NCI-H526 (cell line): ENCODE results near the gene PANK4.
"Not testable (repeated sequence)": the region's sequence is repeated elsewhere in the genome, so short reads cannot be mapped to it uniquely, and the experiment has no call there.

Experiments used
- DNase-seq, 2 experiments: peaks; one replicate each; lab custom pipeline; 2025; lab: John Stamatoyannopoulos, UW

PANK4 gene

DNA sequence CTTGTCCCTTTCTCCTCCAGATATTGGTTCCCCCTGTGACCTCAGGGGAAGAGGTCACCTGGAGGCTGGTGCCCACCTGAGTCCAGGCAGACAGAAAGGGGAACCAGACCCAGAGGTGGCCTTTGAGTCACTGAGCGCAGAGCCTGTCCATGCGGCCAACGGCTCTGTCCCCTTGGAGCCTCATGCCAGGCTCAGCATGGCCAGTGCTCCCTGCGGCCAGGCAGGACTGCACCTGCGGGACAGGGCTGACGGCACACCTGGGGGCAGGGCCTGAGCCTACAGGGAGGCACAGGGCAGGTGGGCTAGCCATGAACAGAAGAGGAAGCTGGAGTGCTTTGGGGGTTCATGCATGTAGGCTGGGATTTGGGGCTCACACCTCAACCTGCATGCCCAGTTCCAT is 32.5 kb upstream of the PANK4 start:
- no peak for DNase-seq

DNA sequence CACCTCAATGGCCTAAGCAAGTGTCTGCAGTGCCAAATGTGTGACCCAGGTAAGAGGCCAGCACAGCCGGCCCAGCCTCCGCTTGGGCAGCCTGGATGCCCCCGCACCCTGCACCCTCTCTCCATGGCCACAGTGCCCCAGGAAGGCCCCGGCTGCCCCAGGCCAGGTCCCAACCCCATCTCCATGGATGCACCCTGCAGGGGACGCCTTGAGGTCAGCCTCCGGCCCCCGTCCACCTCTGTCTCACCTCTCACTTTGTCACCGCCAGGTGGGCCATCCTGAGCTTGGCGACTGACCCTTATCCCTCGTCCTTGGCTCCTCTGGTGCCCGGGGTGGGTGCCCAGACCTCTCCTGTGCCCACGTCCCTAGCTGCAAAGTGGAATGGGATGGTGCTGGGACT is 32.0 kb upstream of the PANK4 start:
- DNase-seq, result no peak

DNA sequence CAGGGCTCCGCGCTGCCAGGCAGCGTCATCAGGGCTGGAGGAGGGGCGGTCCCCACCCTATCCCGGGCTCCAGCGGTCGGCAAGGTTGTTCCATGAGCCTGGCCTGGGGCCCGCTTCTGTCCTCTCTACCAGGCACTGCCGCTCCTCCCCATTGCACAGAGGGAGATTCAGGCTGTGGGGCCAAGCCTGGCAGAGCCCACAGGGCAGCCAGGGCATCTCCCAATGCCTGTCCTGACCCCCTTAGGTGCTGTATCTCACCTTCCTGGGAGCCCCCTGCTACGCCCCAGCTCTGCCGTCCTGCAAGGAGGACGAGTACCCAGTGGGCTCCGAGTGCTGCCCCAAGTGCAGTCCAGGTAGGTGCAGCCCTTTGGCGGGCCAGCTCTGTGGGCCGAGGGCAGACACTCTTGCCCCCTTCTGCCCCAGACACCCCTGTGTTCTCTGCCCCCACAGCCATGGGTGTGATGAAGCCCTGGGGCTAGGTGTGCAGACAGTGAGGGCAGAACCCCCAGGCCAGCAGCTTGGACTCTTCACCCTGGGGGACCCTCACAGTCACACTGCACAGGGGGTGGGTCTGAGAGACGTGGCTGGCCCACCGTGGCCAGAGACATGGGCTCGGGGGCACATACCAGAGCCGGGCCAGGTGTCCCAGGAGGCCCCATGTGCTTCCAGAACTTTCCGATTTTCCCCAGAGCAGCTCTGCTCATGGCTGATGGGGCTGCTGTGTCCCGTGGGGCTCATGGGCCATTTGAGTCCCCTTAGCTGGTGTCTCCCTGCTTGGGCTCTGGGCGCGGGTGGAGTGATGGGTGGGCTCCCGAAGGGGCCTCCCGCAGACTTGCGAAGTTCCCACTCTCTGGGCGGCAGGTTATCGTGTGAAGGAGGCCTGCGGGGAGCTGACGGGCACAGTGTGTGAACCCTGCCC is 31.3 kb upstream of the PANK4 start:
- no peak for DNase-seq

DNA sequence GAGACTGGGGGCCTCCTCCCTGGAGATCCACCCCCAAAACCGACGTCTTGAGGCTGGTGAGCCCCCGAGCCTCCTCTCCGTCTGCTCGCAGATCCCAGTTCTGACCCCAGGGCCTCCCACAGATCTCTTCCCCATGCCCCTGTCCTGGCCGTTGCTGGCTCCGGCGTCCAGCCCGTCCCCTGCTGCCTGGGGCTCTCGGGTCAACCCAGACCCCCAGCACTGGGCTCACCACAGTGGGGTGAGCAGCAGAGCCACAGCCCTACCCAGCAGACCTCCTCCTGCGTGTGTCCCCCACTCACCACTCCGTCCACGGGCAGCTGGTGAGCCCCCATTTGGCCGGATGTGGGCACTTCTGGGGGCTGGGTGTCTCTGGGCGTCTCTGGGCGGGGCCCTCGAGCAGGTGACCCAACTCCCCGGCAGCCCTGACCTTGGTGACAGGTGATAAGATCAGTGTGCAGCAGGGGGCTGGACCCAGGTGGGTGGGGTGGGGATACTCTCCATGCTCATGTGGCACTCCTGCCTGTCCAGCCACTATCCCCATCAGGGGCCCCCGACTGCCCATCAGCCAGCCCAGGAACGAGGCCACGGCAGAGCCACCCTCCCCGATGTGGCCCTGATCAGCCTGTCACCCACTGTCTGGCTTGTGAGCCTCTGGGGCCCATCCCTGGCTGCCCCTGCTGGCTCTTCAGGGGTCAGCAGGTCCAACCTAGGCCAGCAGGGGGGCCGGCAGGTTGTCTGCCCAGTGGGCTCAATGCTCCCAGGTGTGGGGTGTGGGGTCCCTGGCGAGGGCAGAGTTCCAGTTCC is 30.5 kb upstream of the PANK4 start:
- no peak for DNase-seq

DNA sequence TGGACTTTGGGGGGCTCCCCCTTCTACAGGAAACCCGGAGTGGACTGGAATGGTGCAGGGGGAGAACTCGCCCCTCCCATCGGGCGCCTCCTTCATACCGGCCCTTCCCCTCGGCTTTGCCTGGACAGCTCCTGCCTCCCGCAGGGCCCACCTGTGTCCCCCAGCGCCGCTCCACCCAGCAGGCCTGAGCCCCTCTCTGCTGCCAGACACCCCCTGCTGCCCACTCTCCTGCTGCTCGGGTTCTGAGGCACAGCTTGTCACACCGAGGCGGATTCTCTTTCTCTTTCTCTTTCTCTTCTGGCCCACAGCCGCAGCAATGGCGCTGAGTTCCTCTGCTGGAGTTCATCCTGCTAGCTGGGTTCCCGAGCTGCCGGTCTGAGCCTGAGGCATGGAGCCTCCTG is 29.9 kb upstream of the PANK4 start, which contains the start of gene TNFRSF14:
Gene TNFRSF14, plus strand, starts transcription at position 95 of the 401 bp plus-strand sequence. Its CDS starts 294 bp downstream, at position 389.
- DNase-seq, result no peak

DNA sequence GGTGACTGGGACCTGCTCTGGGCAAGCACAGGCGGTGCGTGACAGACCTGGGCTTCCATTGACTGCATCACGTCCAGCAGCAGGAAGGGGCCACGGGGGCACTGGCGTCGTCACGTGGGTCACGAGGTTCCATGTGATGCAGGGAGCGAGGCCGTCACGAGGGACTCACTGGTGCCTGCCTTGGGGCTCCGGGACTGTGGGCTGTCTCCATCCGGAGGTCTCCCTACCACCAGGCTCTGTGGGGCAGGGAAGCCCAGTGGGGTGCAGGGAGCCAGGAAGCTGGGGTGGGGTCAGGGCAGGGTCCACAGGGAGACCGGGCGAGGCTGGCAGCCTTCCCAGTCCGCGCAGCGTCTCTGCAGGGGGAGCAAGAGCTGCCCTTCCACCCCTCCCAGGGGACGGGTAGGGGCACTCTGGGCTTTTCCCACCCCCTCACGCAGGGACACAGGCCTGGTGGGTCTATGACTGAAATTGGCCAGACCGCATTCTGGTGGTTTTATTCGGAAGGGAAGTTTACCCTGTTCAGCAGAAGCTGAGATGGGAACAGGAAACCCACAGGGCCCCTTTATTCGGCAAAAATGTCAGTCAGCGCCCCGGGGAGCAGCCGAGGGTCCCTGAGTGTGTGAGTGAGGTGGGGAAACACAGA is 29.4 kb upstream of the PANK4 start:
- no peak for DNase-seq

DNA sequence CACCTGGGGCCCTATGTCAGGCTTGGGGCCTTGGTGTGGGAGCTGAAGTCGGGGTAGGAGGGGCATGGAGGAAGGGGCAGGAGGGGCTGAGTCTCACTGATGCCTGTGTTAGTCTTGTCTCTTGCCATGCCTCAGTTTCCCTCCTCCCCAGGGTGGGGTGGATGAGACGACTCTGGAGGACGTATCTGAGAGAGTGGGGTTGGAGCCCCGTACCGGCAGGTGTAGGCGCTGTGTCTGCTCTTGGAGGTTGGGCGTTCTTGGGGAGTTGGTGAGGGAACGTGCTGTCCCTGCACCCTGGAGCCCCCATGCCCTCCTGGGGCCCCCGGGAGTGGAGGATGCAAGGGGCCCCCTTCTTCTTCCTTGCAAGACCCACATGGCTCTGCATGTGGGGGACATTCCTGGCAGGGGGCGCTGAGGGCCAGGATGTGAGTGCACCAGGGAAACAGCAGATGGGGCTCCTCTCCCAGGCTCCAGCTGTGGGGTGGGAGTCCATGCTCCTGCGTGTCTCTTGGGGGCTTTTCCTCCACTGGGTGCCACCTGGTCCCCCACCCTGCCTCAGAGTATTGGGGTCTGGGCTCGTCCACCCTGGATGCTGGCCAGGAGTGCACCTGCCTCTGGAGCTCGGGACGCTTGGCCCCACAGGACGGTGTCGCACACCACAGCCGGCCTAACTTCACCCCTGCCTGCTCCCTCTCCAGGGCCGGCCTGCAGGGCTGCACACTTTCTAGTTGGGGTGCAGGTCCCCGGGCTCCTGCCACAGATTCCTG is 28.4 kb upstream of the PANK4 start:
- DNase-seq, result no peak

DNA sequence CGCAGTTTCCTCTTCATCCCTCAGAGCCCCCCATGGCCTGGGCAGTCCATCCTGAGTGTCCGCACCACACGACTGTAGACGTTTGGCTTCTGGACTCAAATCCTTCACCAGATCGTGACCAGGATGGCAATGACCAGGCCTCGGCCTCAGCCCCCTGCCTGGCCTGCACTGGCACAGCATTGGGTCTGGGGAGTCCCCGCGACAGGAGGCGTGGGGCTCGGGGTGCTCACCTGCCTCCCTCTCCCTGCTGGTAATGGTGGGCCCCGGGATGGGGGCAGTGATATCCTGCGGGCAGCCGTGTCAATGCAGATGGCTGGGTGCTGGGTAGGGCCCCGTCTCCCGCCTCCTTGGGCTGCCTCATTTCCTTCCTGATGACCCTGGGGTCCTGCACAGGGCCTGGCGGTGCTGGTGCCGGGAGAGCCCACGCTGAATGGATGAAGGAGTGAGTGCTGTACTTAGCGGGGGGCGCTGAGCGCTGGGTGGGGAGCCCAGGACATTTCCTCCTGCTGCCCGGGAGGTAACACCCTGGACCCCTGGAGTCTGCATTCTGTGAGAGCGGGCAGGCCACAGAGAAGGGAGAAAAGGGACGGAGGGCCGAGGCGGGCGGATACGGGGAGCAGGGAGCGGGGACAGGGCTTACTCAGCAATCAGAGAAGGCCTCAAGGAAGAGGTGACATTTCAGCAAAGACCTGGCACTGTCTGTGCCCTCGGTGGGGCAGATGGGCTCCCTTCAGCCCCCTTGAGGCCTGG is 27.6 kb upstream of the PANK4 start:
- no peak for DNase-seq

DNA sequence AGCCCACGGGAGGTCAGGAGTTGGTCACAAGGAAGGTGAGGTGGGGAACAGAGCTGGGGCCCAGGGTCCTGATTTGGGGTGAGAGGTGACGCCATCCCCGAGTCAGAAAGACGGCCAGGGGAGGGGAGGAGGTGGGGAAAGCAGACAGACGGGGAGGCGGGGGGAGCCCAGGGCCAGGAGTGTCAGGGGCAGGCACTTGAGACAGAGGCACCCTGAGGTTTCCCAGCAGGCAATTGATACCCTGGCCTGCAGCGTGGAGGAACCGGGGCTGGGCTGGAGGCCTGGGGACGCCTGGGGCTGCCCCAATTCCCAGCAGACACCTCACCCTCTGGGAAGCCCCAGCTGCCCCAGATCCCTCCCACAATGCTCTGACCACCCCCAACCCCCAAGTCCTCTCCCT is 26.7 kb upstream of the PANK4 start:
- DNase-seq, result not testable (repeated sequence)

DNA sequence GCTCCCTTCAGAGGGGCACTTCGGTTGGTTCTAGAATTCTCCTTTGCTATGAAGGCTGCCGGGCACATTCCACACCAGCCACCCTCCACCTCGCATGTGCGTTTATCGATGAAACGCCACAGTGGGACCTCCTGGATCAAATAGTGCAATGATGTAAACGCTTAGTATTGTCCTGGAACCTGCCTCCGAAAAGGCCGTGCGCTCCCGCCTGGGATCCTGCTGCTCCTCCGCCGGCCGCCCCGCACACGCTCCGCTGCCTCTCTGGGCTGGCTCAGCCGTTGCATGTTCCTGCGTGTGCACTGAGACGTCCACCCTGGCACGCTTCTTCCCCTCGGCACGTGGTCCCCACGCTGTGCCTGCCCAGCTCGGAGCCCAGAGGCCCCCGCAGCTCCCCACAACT is 25.8 kb upstream of the PANK4 start:
- DNase-seq, result no peak

DNA sequence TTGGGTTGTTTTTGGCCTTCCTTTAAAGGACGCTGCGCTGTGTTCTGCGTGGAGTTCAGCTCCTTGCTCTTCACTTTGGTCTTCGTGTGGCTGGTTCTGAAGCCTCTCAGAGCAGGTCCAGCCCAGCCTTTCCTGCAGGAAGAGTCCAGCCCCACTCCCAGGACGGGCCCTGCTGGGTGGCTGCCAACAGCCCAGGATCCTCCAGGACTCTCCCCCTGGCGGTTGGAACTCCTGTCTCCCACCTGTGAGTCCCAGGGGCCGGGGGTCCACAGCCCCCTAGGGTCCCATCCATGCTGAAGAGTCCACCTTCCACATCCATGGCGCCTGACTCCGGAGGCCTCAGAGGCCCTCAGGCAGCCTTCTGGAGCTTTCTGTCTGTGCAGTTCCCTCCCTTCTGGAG is 25.1 kb upstream of the PANK4 start:
- DNase-seq, result not testable (repeated sequence)

DNA sequence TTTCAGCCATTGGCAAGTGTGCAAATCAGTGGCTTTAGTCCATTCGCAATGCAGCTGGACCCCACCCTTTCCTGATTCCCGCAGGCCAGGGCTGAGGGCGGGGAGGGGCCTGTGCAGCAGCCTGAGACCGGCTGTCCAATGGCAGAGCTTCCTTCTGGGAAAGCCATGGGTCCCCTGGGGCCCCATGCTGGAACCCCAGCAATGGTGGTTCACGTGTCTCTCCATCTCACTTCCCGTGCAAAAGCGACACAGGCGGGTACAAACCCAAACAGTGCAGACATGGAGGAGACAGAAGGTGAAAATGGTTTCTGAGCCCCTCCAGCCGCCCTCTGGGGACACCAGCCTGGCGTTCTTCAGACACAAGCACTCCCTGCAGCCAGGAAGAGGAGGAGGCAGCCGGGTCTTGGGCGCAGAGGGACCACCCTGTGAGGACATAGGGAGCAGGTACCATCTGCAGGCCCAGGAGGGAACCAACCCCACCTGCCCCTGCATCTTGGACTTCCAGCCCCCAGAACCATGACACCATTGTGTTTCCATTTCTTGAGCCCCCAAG is 24.0 kb upstream of the PANK4 start:
- DNase-seq, result not testable (repeated sequence)

DNA sequence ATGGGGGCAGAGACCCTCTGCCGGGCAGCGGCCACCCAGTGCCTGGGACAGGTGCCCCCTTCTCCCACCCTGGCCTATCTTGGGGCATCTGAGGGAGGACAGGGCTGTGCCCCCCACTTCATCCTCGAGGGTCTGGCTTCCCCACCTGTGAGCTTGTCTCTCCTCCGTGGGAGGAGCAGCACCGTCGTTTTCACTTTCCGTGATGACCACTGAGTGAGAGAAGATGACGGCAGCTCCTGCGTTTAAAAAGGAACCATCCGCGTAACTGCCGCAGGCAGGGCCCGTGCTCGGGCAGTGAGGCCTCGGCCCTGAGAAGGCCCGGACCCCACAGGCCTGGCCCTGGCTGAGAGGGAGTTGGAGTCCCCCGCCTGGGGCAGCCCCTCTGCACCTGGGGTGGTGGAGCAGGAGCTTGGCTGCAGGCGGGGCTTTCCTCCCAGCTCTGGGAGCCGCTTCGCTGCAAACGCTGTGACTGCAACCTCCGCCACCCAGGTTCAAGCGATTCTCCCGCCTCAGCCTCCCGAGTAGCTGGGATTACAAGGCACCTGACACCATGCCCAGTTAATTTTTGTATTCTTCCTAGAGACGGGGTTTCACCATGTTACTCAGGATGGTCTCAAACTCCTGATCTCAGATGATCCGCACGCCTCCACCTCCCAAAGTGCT is 23.1 kb upstream of the PANK4 start:
- DNase-seq, result not testable (repeated sequence)

DNA sequence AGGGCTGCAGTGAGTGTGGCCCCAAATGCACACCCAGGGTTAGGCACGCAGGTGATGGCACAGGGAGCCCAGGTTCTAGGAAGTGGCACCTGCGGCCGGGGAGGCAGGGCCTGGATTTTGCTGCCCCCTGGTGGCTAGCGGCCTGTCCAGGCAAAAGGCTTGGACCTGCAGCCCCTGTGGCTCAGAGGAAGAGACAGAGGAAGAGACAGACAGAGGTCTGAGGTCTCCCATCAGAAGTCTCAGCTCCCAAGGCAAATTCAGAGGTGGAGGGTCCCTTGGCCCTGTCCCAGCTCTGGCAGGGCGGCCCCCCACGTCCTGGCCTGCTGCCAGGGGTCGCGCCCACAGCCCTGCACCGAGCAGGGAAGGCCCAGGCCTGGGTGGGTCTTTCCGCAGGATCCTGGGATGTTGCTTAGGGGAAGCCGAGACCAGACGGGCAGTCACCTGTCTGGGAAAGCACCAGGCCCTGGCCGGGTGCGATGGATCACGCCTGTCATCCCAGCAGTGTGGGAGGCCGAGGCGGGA is 21.7 kb upstream of the PANK4 start:
- peak; percentile 58 to 88 for DNase-seq

DNA sequence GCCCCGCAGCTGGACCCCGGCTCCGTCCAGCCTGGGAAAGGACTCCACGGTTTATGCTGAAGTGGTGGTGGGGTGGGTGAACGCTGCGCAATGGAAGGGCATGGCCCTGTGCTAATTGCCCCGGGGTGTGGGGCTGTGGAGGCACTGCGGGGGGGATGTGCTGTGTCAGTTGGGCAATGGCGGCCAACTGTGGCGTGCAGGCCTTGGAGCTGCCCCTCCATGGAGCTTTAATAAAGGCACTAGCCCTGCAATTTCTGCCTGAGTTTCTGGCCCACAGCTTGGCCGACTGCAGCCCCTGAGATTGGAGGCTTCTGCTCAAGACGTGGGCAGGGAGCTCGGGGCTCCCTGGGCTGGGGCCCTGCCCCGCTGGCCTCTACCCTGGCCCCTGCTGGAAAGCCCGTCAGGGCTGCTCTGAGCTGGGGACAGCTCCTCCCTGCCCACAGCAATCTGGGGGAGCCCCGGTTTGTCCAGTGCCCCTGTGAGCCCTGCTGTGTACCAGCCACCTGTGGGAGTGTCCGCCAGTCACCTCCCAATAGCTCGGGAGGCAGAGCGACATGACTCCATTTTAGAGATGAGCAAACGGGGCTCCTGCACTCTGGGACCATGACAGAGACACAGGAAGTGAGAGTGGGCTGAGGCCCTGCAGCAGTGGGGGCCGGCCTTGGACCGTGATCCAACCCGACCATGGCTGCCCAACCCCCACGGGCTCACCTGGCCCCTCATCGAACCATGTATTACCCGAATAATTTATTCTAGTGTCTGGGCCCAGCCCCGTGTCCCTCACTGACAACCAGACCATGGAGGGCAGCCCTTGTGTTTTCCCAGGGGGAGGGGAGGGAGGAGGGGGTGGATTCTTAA is 21.0 kb upstream of the PANK4 start:
- peak in 1 of 2 experiments; percentile 36 for DNase-seq

DNA sequence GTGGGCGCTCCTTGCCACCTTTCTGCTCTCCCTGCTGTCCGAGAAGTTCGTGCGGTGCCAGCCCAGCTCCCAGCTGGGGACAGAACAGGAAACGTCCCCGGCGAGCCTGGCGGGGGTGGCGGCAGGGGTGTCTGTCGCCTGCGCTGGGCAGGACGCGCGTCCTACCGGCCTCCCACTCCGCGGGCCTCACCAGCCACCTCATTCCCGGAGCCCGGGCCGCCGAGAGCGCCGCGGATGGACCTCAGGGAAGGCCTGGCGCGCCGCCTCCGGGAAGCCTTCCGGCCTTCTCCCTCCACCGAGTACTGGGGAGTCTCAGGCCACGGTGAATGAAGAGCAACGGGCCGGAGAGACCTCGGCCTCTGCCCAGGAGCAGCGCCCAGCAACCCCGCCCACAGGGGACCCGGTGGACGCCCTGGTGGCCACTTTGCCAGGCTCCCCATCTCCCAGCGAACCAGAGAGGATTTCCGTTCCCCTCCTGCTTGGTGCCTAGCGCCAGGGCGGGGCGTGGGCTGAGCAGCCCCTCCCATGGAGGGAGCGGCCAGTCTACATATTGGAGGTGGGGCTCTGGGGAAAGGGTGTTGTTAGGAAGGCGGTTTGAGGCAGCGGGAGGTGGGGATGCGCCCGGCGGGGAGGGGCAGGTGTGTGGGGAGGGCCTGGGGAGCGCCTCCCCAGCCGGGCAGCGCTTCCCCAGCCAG is 20.3 kb upstream of the PANK4 start:
- peak; percentile 67 to 86 for DNase-seq

DNA sequence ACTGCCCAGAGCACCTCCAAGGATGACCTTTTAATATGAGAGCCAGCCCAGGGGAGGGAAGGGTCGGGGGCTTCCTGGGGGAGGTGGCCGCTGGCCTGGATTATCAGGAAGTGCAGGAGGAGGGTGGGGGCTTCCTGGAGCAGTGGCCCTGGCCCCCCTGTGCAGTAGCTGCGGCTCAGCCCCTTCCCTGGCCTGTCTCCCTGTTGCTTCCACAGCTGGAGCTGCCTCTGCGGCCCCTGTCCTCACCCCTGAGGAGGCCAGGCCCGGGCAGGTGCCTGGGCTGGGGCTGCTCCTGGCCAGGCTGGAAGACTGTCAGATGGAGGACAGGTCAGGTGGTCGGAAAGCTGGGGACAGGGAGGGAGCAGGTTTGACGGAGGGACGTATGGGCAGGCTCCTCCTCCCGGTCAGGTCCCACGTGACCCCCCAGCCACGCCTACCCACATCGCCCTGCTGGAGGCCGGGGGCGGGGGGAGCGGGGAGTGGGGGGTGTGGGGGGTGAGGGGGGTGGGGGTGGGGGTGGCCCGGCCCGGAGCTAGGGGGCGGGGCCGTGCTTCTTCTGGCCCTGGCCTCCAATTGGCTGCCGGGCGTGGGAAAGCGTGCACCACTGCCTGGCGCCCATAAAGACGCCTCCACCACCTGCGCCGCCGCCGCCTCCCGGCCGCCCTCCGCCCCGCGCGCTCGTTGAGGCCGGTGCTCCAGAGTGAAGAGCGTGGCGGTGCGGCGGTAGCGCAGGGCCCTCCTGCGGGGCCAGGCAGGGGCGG is 19.5 kb upstream of the PANK4 start:
- DNase-seq, result peak; percentile 74 to 93
